ENCODE data around the gene KRTDAP. TPM values are rescaled to one million over a fixed set of nuclear protein-coding genes. Genes with fewer than 3 reads are reported as not detected.

KRTDAP gene
- total RNA-seq, 1 donor from 2014 or later = not detected

Other genes starting within 250 kb of the KRTDAP start
- gene LSR, start 241.5 kb downstream of the KRTDAP start, total RNA-seq = 11.3 and 27.0 TPM in 2 replicates
- gene USF2, start 221.5 kb downstream of the KRTDAP start, total RNA-seq = 60.8 and 67.3 TPM in 2 replicates
- not detected in 2 replicates for gene HAMP, start 207.9 kb downstream of the KRTDAP start, total RNA-seq
- not detected in 2 replicates for gene MAG, start 198.3 kb downstream of the KRTDAP start, total RNA-seq
- 0.53 TPM in 1 of 2 replicates, not detected in the other for gene CD22, start 161.3 kb downstream of the KRTDAP start, total RNA-seq
- not detected in 2 replicates for gene FFAR1, start 142.6 kb downstream of the KRTDAP start, total RNA-seq
- not detected in 2 replicates for gene FFAR3, start 132.0 kb downstream of the KRTDAP start, total RNA-seq
- gene GPR42, start 119.4 kb downstream of the KRTDAP start, total RNA-seq = not detected in 2 replicates
- gene FFAR2, start 42.2 kb downstream of the KRTDAP start, total RNA-seq = not detected in 2 replicates
- gene DMKN, start 23.2 kb upstream of the KRTDAP start, total RNA-seq = 97.4 and 269 TPM in 2 replicates
- 9.5 and 107 TPM in 2 replicates for gene SBSN, start 37.8 kb upstream of the KRTDAP start, total RNA-seq
- not detected in 2 replicates for gene GAPDHS, start 43.0 kb upstream of the KRTDAP start, total RNA-seq
- gene TMEM147, start 55.2 kb upstream of the KRTDAP start, total RNA-seq = 136 and 163 TPM in 2 replicates
- not detected in 2 replicates for gene ATP4A, start 73.2 kb upstream of the KRTDAP start, total RNA-seq
- gene PMIS2, start 95.7 kb upstream of the KRTDAP start, total RNA-seq = not detected in 2 replicates
- 3.9 and 4.2 TPM in 2 replicates for gene HAUS5, start 122.3 kb upstream of the KRTDAP start, total RNA-seq
- gene RBM42, start 138.6 kb upstream of the KRTDAP start, total RNA-seq = 33.4 and 37.8 TPM in 2 replicates
- gene ETV2, start 151.3 kb upstream of the KRTDAP start, total RNA-seq = under 0.01 and 0.38 TPM in 2 replicates
- 217 and 224 TPM in 2 replicates for gene COX6B1, start 157.9 kb upstream of the KRTDAP start, total RNA-seq
- 0.38 TPM in 1 of 2 replicates, not detected in the other for gene UPK1A, start 176.1 kb upstream of the KRTDAP start, total RNA-seq
- gene ZBTB32, start 214.1 kb upstream of the KRTDAP start, total RNA-seq = not detected in 2 replicates
- 3.4 and 7.0 TPM in 2 replicates for gene KMT2B, start 227.5 kb upstream of the KRTDAP start, total RNA-seq